Measurements from ENCODE around the gene SERPINB10.
"Not testable (repeated sequence)": the region's sequence is repeated elsewhere in the genome, so short reads cannot be mapped to it uniquely, and the experiment has no call there.

Gene SERPINB10

GRCh38 chr18:63892566-63892965 lies 15.2 kb upstream of the SERPINB10 start:
- no peak for DNase-seq

- no peak for DNase-seq
Measured at GRCh38 chr18:63894106-63894772, 13.5 kb upstream of the SERPINB10 start.

- no peak for DNase-seq
Measured at GRCh38 chr18:63895190-63895589, 12.6 kb upstream of the SERPINB10 start.

GRCh38 chr18:63897072-63897471 lies 10.7 kb upstream of the SERPINB10 start:
- DNase-seq: no peak

- DNase-seq: no peak
Measured at GRCh38 chr18:63899206-63899605, 8.6 kb upstream of the SERPINB10 start.

GRCh38 chr18:63903851-63904570 lies 3.7 kb upstream of the SERPINB10 start:
- no peak for DNase-seq

GRCh38 chr18:63904694-63905093 lies 3.1 kb upstream of the SERPINB10 start:
- no peak for DNase-seq

- DNase-seq: no peak
Measured at GRCh38 chr18:63905361-63905760, 2.4 kb upstream of the SERPINB10 start.

- no peak for DNase-seq
Measured at GRCh38 chr18:63906056-63906455, 1.7 kb upstream of the SERPINB10 start.

- no peak for DNase-seq
Measured at GRCh38 chr18:63908858-63909257, 1.1 kb downstream of the SERPINB10 start.

GRCh38 chr18:63909870-63910269 lies 2.1 kb downstream of the SERPINB10 start:
- no peak for DNase-seq

- no peak for DNase-seq
Measured at GRCh38 chr18:63917817-63918216, 10.1 kb downstream of the SERPINB10 start.

GRCh38 chr18:63922049-63922448 lies 14.3 kb downstream of the SERPINB10 start:
- no peak for DNase-seq

GRCh38 chr18:63924551-63924950 lies 16.8 kb downstream of the SERPINB10 start:
- no peak for DNase-seq

GRCh38 chr18:63928331-63928730 lies 20.6 kb downstream of the SERPINB10 start:
- no peak for DNase-seq

GRCh38 chr18:63929369-63929768 lies 21.6 kb downstream of the SERPINB10 start:
- DNase-seq: not testable (repeated sequence)

GRCh38 chr18:63930773-63931354 lies 23.1 kb downstream of the SERPINB10 start:
- DNase-seq: no peak

- DNase-seq: no peak
Measured at GRCh38 chr18:63936156-63936931, 28.6 kb downstream of the SERPINB10 start.

GRCh38 chr18:63936932-63937393 lies 29.2 kb downstream of the SERPINB10 start:
- DNase-seq: no peak

GRCh38 chr18:63940008-63940407 lies 32.2 kb downstream of the SERPINB10 start:
- no peak for DNase-seq

- DNase-seq: not testable (repeated sequence)
Measured at GRCh38 chr18:63940543-63941050, 32.8 kb downstream of the SERPINB10 start.

GRCh38 chr18:63947051-63947790 lies 39.5 kb downstream of the SERPINB10 start:
- DNase-seq: no peak

Measured in activated naive CD4-positive, alpha-beta T cell (primary cell).